Measurements from ENCODE around the gene CFAP58. TPM values are rescaled to one million over a fixed set of nuclear protein-coding genes. Genes with fewer than 3 reads are reported as not detected.

The CFAP58 gene
- total RNA-seq, 2 donors from 2014 or later: 0.05 to 1.9 TPM

GRCh38 chr10:104337985-104338735, 15.5 kb upstream of the CFAP58 start, which contains the start of gene ITPRIP:
Gene ITPRIP (minus strand): TSS chr10:104338465. CDS start chr10:104316051, 22,414 bp downstream.
- intact Hi-C loops (cut with DNase I): no loop called here
- no peaks in the 10 kb centered on the region for H3K27me3 ChIP-seq (replicated peaks; ENCODE audit: insufficient read depth)
- no peaks in the 10 kb centered on the region for H3K9me3 ChIP-seq
- peak within 1 kb of the TSS; percentile 96 for H3K27ac ChIP-seq
- peak; percentile 78 for TF ChIP-seq POLR2AphosphoS5 (IDR thresholded peaks at IDR 0.05)
- TF ChIP-seq POLR2A (IDR thresholded peaks at IDR 0.05): peak; percentile 91
- TF ChIP-seq CTCF (IDR thresholded peaks at IDR 0.05): peak in 2 of 4 experiments; percentile 16 to 21
- peaks cover 10% of the 10 kb centered on the region for H3K4me1 ChIP-seq (replicated peaks)
- DNase-seq (ENCODE audit: low spot score): peak; percentile 71
- WGBS: under 1% methylated on average over 70 of the region's 70 CpGs
- H3K36me3 ChIP-seq: no peaks in the 10 kb centered on the region
- peak within 1 kb of the TSS; percentile 70 to 94 for H3K4me3 ChIP-seq

- Histone ChIP-seq H3K9me3 (no peaks in the 10 kb centered on the region), H3K27ac (peak overlapping the region; percentile 96), H3K4me3 (peak overlapping the region; percentile 70 to 94), H3K27me3 (replicated peaks; ENCODE audit: insufficient read depth) (no peaks in the 10 kb centered on the region), H3K36me3 (no peaks in the 10 kb centered on the region), H3K4me1 (replicated peaks) (peaks cover 10% of the 10 kb centered on the region)
- 3% methylated on average over 11 of the region's 11 CpGs for WGBS
- peak; percentile 75 for DNase-seq (ENCODE audit: low spot score)
- intact Hi-C loops (cut with DNase I): no loop called here
- no peak for TF ChIP-seq POLR2A (IDR thresholded peaks at IDR 0.05)
- TF ChIP-seq POLR2AphosphoS5 (IDR thresholded peaks at IDR 0.05): peak; percentile 56
- no peak for TF ChIP-seq CTCF (IDR thresholded peaks at IDR 0.05)
Measured at GRCh38 chr10:104339469-104340110, 14.0 kb upstream of the CFAP58 start.

- Histone ChIP-seq H3K27ac (peak overlapping the region; percentile 96), H3K4me1 (replicated peaks) (peaks cover 10% of the 10 kb centered on the region), H3K27me3 (replicated peaks; ENCODE audit: insufficient read depth) (no peaks in the 10 kb centered on the region), H3K4me3 (peak overlapping the region in 1 of 2 donors; percentile 94), H3K36me3 (no peaks in the 10 kb centered on the region), H3K9me3 (no peaks in the 10 kb centered on the region)
- intact Hi-C loops (cut with DNase I): no loop called here
- DNase-seq (ENCODE audit: low spot score): no peak
- WGBS: 6% methylated on average over 4 of the region's 4 CpGs
- TF ChIP-seq POLR2AphosphoS5 (IDR thresholded peaks at IDR 0.05): peak; percentile 38
- TF ChIP-seq POLR2A (IDR thresholded peaks at IDR 0.05): no peak
Measured at GRCh38 chr10:104340111-104340526, 13.5 kb upstream of the CFAP58 start.

GRCh38 chr10:104340641-104341040, 13.0 kb upstream of the CFAP58 start:
- DNase-seq (ENCODE audit: low spot score): no peak
- H3K4me1 ChIP-seq (replicated peaks): peaks cover 10% of the 10 kb centered on the region
- no peaks in the 10 kb centered on the region for H3K36me3 ChIP-seq
- 76% methylated on average over 4 of the region's 4 CpGs for WGBS
- H3K9me3 ChIP-seq: no peaks in the 10 kb centered on the region
- TF ChIP-seq CTCF (IDR thresholded peaks at IDR 0.05): no peak
- TF ChIP-seq POLR2AphosphoS5 (IDR thresholded peaks at IDR 0.05): no peak
- no peak for TF ChIP-seq POLR2A (IDR thresholded peaks at IDR 0.05)
- peak overlapping the region; percentile 96 for H3K27ac ChIP-seq
- H3K27me3 ChIP-seq (replicated peaks; ENCODE audit: insufficient read depth): no peaks in the 10 kb centered on the region
- H3K4me3 ChIP-seq: no peak overlapping the region
- intact Hi-C loops (cut with DNase I): no loop called here

GRCh38 chr10:104342941-104343411, 10.7 kb upstream of the CFAP58 start:
- no peaks in the 10 kb centered on the region for H3K36me3 ChIP-seq
- no peak for DNase-seq (ENCODE audit: low spot score)
- no peak overlapping the region for H3K27ac ChIP-seq
- intact Hi-C loops (cut with DNase I): no loop called here
- no peaks in the 10 kb centered on the region for H3K27me3 ChIP-seq (replicated peaks; ENCODE audit: insufficient read depth)
- H3K9me3 ChIP-seq: no peaks in the 10 kb centered on the region
- WGBS: 65% methylated on average over 3 of the region's 3 CpGs
- no peak overlapping the region for H3K4me3 ChIP-seq
- TF ChIP-seq CTCF (IDR thresholded peaks at IDR 0.05): no peak
- no peak for TF ChIP-seq POLR2A (IDR thresholded peaks at IDR 0.05)
- TF ChIP-seq POLR2AphosphoS5 (IDR thresholded peaks at IDR 0.05): no peak
- H3K4me1 ChIP-seq (replicated peaks): peaks cover 7% of the 10 kb centered on the region

All from prostate gland (tissue), 2 donors.